K562 (cell line): ENCODE measurements around the gene EYA2. TPM values are rescaled to one million over a fixed set of nuclear protein-coding genes. Genes with fewer than 3 reads are reported as not detected.

Experiments
- ATF7 ChIP-seq: fragments of 450-650 bp; IDR thresholded peaks from 2 replicates; pipeline ENCODE4 v1.7.1; 2014; ENCODE audit warnings: mild to moderate bottlenecking, moderate library complexity
- BCOR ChIP-seq: fragments of 450-650 bp; IDR thresholded peaks from 2 replicates; pipeline ENCODE4 v1.6.1; 2016
- CC2D1A ChIP-seq: fragments of 450-650 bp; IDR thresholded peaks from 2 replicates; pipeline ENCODE4 v1.6.1; 2017; ENCODE audit warnings: mild to moderate bottlenecking
- CHD4 ChIP-seq: fragments of 200-600 bp; sonication (generic); IDR thresholded peaks from 3 replicates; pipeline ENCODE4 v1.6.1; 2012; ENCODE audit warnings: low read depth, mild to moderate bottlenecking, mixed read lengths, low read length, inconsistent platforms; ENCODE audit not compliant: insufficient read depth, insufficient replicate concordance, poor library complexity, severe bottlenecking
- GTF3C2 ChIP-seq: IDR thresholded peaks from 3 replicates; pipeline ENCODE4 v1.6.1; 2011; ENCODE audit warnings: borderline replicate concordance, mild to moderate bottlenecking, moderate library complexity; ENCODE audit not compliant: insufficient read length; ENCODE audit errors: extremely low read depth
- JUND ChIP-seq, 2 experiments: IDR thresholded peaks; 2 replicates in 1 of 2; 3 replicates in 1 of 2; pipeline ENCODE4 v1.6.1; 2011; ENCODE audit warnings: borderline replicate concordance in 2 of 2, low read depth in 2 of 2, low read length in 2 of 2, improper control_type of control experiment in 1 of 2, missing biosample characterization in 1 of 2, missing genetic modification characterization in 1 of 2, missing genetic modification reagents in 1 of 2
- MTA3 ChIP-seq: fragments of 450-650 bp; formaldehyde crosslinking; IDR thresholded peaks from 2 replicates; pipeline ENCODE4 v1.6.1; 2017; ENCODE audit warnings: mild to moderate bottlenecking, borderline replicate concordance
- PREB ChIP-seq: sonication (generic); formaldehyde crosslinking; IDR thresholded peaks from 2 replicates; pipeline ENCODE4 v1.8.1; 2023; ENCODE audit warnings: mild to moderate bottlenecking, missing genetic modification reagents
- PTRF ChIP-seq: fragments of 450-650 bp; IDR thresholded peaks from 2 replicates; pipeline ENCODE4 v1.6.1; 2016; ENCODE audit warnings: mild to moderate bottlenecking, missing genetic modification characterization, missing compliant biosample characterization
- RBM17 ChIP-seq: fragments of 200-400 bp; formaldehyde crosslinking; IDR thresholded peaks from 2 replicates; pipeline ENCODE4 v1.6.1; 2017; ENCODE audit warnings: low read depth, mild to moderate bottlenecking, low read length, borderline replicate concordance
- RBM34 ChIP-seq: fragments of 200-400 bp; formaldehyde crosslinking; IDR thresholded peaks from 2 replicates; pipeline ENCODE4 v1.6.1; 2018; ENCODE audit warnings: low read length, borderline replicate concordance; ENCODE audit not compliant: insufficient read depth
- THRB ChIP-seq: fragments of 450-650 bp; formaldehyde crosslinking; conservative IDR thresholded peaks from 2 replicates; pipeline ENCODE4 v1.4.0; 2022; ENCODE audit warnings: mild to moderate bottlenecking, missing genetic modification characterization
- TRIM24 ChIP-seq, 2 experiments: fragments of 450-650 bp; IDR thresholded peaks; 2 replicates each; pipeline ENCODE4 v1.6.1; 2016
- ZBTB5 ChIP-seq: fragments of 450-650 bp; IDR thresholded peaks from 2 replicates; pipeline ENCODE4 v1.6.1; 2017; ENCODE audit warnings: antibody characterized with exemption
- ZNF140 ChIP-seq: fragments of 250-450 bp; sonication (Bioruptor Pico); IDR thresholded peaks from 2 replicates; pipeline ENCODE4 v1.8.0; 2021; ENCODE audit warnings: moderate library complexity, mild to moderate bottlenecking, inconsistent platforms
- ZNF239 ChIP-seq: fragments of 250-450 bp; sonication (Bioruptor Pico); IDR thresholded peaks from 2 replicates; pipeline ENCODE4 v1.4.0; 2020; ENCODE audit warnings: mild to moderate bottlenecking
- ZNF436 ChIP-seq: fragments of 250-450, 450-650 bp; sonication (Bioruptor Pico); formaldehyde crosslinking; IDR thresholded peaks from 2 replicates; pipeline ENCODE4 v1.7.0; 2020; ENCODE audit warnings: mild to moderate bottlenecking
- ZNF764 ChIP-seq: fragments of 250-450 bp; sonication (Bioruptor Pico); IDR thresholded peaks from 2 replicates; pipeline ENCODE4 v1.4.0; 2020; ENCODE audit warnings: low read depth, mild to moderate bottlenecking, moderate library complexity
- polyA plus RNA-seq, 8 experiments: library from polyadenylated mRNA; depleted of rRNA in 4 of 8; stranded (reverse) in 5 of 8; unstranded in 3 of 8; fragments of >200 nt; fragmentation: Nextera tagmentation in 2 of 8; fragmentation: Illumina TruSeq in 1 of 8; extraction: Ambion mirVana in 2 of 8; extraction: Trizol in 1 of 8; gene quantifications; 2 replicates each; pipeline versions ENCODE4 v1.2.1 to v1.2.3, GENCODE V29; 2011 to 2014; ENCODE audit warnings: inconsistent platforms in 1 of 8, missing spikeins in 1 of 8
- total RNA-seq, 7 experiments: library from RNA; depleted of rRNA in 6 of 7; stranded (reverse); fragments of >200 nt in 6 of 7; fragmentation: Illumina TruSeq in 2 of 7; extraction: Trizol in 2 of 7; gene quantifications; 2 replicates each; pipeline versions ENCODE4 v1.2.1 to v1.2.3, GENCODE V29; 2011 to 2021; ENCODE audit warnings: low replicate concordance in 1 of 7
- TF ChIP-seq, protein P1 (sequence below): fragments of 450-650 bp; IDR thresholded peaks from 2 replicates; pipeline ENCODE4 v1.6.1; 2016

Gene EYA2
- total and polyA plus RNA-seq, 9 of the 15 experiments (the other 6 are each of a cell fraction or from before 2014, with no cell fraction given) = 0.03 TPM; not detected in 8

- TF ChIP-seq GTF3C2 = no peak
- no peak for TF ChIP-seq PREB (CRISPR knock-in tag)
- TF ChIP-seq JUND (IDR thresholded peaks at IDR 0.05; ENCODE audit: borderline replicate concordance, low read depth, low read length) = peak; percentile 75
- TF ChIP-seq JUND (tag; IDR thresholded peaks at IDR 0.05; ENCODE audit: borderline replicate concordance, low read depth, low read length) = peak; percentile 69; the same call in 2 of the 3 replicates
- no peak for TF ChIP-seq RBM34
- TF ChIP-seq ZNF436 (CRISPR knock-in tag) = no peak
- TF ChIP-seq, protein P1, sequence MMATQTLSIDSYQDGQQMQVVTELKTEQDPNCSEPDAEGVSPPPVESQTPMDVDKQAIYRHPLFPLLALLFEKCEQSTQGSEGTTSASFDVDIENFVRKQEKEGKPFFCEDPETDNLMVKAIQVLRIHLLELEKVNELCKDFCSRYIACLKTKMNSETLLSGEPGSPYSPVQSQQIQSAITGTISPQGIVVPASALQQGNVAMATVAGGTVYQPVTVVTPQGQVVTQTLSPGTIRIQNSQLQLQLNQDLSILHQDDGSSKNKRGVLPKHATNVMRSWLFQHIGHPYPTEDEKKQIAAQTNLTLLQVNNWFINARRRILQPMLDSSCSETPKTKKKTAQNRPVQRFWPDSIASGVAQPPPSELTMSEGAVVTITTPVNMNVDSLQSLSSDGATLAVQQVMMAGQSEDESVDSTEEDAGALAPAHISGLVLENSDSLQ = peak; percentile 97
- TF ChIP-seq TRIM24 (IDR thresholded peaks at IDR 0.05) = no peak
- no peak for TF ChIP-seq ZNF239
- no peak for TF ChIP-seq CC2D1A
- TF ChIP-seq ZNF764 = no peak
- TF ChIP-seq ZNF140 (CRISPR knock-in tag) = no peak
- no peak for TF ChIP-seq MTA3
- no peak for TF ChIP-seq RBM17
- no peak for TF ChIP-seq BCOR
- TF ChIP-seq ZBTB5 = no peak
- no peak for TF ChIP-seq THRB
- TF ChIP-seq CHD4 = no peak
- TF ChIP-seq ATF7 = peak; percentile 49; the same call in 1 of the 2 replicates
- no peak for TF ChIP-seq PTRF (tag)
Measured at GRCh38 chr20:47181056-47181862, 286.6 kb downstream of the EYA2 start (continued).
